ENCODE measurements around the gene SEMA4D.

SEMA4D gene

GRCh38 chr9:89411759-89412158 is 86.2 kb downstream of the SEMA4D start:
- no peak for DNase-seq (ENCODE audit: low spot score)

DNA sequence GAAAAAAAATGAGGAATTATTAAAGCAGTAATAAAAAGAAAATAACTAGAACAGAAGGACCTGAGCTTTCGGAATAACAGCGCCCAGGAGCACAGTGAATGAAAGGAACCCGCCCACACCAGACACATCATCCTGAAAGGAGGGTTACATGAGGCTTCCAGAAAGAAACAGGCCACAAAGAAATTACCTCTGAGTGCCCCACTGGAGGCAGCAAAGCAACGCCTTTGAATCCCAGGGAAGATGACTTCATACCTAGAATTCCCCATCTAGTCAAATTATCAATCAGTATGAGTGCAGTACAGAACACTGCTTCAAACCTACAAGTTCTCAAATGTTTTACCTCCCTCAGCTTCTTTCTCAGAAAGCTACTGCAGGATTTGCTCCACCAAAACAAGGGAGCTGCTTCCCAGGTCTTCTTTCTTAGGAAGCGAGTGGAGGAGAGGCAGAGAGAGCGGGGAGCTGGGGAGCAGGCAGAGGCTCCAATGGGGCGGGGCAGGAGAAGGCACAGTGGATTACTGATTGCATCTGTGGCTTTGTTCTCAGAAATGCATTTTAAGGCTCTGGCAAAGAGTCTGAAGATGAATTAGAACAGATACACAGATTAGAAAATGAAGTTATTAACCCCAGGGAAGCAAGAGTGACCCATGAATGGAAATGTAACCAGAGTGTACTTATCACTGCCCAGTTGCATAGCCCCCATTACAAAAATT is 87.1 kb downstream of the SEMA4D start:
- DNase-seq (ENCODE audit: low spot score) = no peak

- DNase-seq (ENCODE audit: low spot score) = no peak
Observed at GRCh38 chr9:89410022-89410421, 87.9 kb downstream of the SEMA4D start.

DNA sequence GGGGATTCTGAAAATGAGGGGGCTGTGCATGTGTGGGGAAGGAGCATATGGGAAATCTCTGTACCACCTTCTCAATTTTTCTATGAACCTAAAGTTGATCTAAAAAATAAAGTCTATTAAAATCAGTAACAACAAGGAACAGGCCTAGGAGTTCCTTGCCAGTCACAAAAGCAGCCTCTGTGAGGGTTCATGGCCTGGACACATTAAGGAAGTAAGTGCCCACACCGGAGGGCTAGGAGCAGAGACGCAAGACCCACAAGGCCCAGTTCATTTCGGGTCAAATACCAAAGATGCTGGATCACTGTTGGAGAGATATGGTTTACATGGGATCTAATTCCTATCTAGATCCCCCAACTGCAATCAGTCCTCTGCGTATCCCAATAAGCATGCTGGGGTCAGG is 88.4 kb downstream of the SEMA4D start:
- no peak for DNase-seq (ENCODE audit: low spot score)

DNA sequence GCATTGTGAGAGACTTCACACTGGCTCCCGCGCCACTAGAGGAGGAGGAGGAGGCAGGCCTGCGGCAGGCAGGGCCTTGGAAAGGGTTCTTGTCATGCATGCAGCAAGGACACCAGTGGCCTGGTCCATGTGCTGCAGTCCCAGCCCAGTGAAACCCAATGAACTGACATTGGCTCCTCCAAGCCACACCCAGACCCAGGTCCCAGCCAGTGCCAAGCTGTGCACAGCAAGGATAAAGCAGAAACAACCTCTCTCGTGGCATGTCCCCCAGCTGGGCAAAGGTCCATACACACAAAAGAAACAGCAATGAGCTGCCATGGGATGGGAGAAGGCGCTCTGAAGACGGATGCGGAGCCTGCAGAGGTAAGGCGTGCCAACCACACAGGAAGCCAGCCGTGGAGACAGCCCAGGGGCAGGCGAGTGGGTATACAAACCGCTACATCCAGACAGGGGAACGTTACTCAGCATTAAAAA is 89.2 kb downstream of the SEMA4D start:
- DNase-seq (ENCODE audit: low spot score) = peak; percentile 54

DNA sequence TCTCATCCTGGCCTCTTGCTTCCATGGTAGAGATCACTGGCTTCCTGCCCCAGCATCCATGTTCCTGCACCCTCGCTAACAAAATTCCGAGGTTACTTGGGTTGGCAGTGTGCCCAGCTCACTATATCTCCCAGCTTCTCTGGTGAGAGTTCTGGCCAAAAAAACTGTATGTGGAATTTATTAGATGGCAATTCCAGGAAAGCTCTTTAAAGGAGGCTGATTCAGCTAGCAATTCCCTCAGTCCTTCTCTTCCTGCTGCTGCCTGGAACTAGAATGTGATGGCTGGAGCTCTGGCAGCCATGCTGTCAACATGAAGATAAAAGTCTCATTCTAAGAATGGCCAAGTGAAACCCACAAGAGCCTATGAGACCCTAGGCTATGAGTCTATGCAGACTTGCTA is 90.8 kb downstream of the SEMA4D start:
- DNase-seq (ENCODE audit: low spot score) = no peak

DNA sequence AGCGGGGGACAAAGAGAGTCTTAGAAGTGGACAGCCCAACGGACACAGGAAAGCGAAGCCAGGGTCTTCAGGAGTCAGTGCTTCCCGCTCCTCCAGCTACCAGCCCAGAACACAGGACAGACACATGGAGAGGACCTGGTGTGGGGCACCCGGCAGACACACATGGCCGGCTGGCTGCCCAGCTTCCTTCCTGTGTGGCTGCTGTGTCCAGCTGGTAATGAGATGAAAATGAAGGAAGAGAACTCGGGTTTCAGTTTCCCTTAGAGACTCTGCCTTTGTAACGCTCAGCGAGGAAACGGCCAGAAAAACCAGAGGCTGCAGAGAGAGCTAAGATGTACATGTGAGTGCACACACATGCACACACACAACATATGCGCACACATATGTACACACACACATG is 92.1 kb downstream of the SEMA4D start:
- peak; percentile 54 for DNase-seq (ENCODE audit: low spot score)

DNA sequence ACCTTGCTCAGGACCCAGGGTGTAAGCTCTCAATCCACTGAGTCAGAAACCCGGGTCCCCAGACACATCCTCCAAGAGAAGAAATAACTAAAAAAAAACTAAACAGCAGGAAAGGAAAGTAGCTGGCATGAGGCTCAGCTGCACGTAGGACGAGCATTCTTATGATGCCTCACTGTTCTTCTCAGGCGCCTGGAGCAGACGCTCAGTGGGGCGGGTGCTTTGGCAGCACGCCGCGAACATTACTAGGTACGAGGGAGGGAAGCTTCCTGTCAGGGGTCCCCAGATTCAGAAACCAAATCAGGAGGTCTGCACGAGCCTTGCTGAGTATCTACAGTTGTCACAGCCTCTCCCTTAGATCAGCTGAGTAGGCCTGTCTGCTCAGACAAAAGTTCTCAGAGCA is 93.8 kb downstream of the SEMA4D start:
- no peak for DNase-seq (ENCODE audit: low spot score)

GRCh38 chr9:89402695-89403427 is 95.1 kb downstream of the SEMA4D start:
- no peak for DNase-seq (ENCODE audit: low spot score)

DNA sequence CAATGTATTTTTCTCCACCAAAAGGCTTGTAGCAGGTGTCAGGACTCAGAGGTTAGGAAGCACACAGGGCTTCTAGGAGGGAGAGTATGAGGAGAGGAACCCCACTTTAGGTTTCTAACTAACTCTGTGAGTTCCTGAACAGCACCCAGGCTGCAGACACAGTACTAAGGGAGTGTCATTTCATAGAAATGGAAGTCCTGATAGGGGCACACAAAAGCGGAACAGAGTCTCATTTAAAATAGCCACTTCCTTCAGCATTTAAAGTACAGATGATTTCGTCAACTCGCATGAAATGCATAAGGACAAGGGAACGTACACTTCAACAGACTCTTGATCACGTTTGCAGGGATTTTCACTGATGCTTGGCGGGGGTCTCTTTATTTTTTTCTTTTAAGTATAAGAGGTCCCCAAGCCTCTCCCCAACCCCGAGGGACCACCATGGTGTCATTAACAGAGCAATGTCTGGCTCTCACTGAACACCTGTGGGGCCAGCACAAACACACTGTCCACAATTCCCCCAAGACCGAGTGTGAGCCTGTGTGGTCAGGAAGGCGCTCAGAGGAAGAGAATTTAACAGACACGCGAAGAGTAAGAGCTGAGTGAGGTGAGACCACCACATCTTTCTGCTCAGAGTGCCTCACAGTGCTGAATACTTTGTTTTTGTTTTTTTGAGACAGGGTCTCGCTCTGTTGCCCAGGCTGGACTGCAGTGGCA is 97.4 kb downstream of the SEMA4D start:
- DNase-seq (ENCODE audit: low spot score) = peak; percentile 73

GRCh38 chr9:89398621-89399020 is 99.3 kb downstream of the SEMA4D start:
- no peak for DNase-seq (ENCODE audit: low spot score)

GRCh38 chr9:89397471-89397870 is 100.4 kb downstream of the SEMA4D start:
- DNase-seq (ENCODE audit: low spot score) = no peak

DNA sequence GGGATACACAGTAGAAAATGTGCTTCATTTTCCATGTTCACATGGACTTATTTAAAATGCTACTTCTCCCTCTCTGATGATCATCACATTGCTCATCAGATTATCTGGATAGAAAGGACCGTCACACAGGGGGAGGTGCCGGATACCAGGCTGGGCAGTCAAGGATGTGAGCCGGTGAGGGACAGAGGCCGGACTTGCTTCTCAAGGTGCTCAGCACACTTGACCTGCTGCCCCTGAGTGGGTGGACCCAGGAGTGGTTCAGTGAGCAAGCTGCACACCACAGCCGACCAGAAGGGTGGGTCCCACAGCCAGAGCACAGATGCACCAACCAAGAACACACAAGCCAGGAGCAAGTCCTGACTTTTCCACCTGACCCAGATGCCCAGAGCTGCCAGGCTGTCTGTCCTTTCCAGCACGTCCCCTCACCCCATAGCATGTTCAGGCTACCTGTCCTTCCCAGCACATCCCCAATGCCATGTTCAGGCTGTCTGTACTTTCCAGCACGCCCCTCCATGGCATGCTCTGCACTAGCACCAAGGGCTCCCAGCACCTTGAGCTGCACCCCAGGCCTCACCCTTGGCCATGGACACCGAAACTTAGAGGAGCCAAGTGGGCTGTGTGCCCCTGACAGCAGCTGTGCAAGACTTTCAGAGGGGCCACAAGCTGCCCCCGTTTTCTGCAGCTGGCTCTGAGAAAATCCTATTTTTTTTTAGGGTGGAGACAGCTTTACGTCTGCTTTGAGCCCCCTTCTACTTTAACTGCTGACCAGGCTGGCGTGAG is 101.8 kb downstream of the SEMA4D start:
- DNase-seq (ENCODE audit: low spot score) = no peak

- no peak for DNase-seq (ENCODE audit: low spot score)
Observed at GRCh38 chr9:89394412-89394811, 103.5 kb downstream of the SEMA4D start.

DNA sequence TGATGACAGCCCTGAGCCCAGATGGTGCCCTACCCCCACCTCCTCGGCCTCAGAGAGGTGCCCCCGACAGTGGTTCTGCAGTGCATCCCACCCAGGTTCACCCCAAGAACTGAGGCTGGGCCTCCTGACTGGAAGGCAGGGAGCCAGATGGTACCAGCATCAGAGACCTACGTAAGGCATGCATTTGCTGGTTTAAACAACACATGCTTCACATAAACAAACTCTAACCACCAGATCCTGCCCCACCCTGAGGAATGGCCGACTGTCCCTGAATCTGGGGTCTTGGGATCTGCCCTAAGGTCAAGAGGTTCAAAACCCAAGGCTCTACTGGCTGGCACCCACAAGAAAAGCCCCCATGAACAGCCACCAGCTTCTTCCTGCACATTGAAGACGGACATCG is 106.3 kb downstream of the SEMA4D start:
- no peak for DNase-seq (ENCODE audit: low spot score)

DNA sequence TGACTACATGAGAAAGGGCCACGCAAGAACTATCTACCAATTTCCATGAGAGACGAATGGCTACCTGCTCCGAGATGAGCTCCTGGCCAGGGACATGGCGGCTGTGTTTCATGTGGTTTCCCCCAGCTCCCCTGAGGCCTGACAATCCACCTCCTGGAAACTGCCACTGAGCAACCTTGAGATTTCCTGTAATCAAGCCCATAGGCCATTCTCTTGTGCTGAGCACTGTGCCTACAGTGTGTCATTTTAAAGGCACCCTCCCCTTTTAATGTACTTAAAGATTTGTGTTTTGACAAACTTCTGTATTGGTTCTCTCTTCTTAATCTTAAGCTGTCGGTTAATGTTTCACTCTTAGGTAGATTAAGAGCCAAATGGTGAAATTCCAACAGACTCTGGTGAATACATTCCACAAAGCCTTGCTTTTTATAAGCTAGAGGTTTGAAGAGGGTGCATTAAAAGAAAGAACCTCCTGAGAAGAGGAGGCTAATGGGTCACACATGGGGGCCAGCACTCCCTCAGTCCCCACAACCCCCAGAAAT is 107.3 kb downstream of the SEMA4D start:
- DNase-seq (ENCODE audit: low spot score) = no peak

GRCh38 chr9:89390068-89390555 is 107.8 kb downstream of the SEMA4D start:
- DNase-seq (ENCODE audit: low spot score) = no peak

DNA sequence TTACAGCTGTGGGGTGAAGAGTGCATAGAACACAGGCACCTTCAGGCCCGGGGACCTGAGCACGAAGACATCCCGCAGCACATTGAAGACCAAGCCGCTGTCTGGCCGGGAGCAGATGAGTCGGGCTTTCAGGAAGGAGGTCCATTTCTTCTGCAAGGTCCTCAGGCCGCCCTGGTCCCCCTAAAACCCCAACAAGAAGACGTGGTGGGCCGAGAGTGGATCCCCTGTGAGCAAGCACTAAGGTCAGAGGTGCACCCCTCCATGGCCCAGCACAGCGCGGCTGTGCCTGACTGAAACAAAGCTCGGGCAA is 109.1 kb downstream of the SEMA4D start:
- DNase-seq (ENCODE audit: low spot score) = no peak

GRCh38 chr9:89388084-89388867 is 109.6 kb downstream of the SEMA4D start:
- no peak for DNase-seq (ENCODE audit: low spot score)

DNA sequence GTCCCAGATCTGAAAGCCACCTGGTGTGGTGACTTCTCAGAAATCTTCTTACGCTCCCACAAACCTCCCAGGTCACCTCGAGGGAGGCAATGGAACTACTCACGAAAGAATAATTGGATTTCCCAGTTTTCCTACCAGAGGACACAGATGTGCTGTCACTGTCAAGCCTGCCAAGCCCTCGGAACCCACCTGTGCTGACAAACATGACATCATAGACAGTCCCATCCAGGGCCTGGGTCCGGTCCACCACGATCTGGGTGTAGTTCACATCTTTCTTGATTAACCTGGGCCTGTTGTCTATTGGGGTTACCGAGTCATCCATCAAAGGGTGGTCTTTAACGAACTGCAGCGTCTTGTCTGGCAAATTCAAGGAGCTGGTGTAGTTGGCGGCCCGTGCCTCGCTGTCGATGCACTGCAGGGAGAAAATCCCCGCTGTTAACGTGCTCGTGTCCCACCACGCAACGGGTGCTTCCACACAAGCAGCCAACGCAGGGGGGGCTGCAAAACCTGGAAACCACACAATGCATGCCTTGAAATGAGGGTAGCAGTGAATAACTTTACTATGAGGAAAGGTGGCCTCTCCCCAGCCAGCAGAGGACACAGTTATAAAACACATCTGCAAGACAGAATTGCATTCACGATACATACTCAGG is 110.6 kb downstream of the SEMA4D start:
- DNase-seq (ENCODE audit: low spot score) = no peak

- DNase-seq (ENCODE audit: low spot score) = no peak
Observed at GRCh38 chr9:89386797-89387196, 111.1 kb downstream of the SEMA4D start.
